Fibroblast of skin of abdomen (primary cell): ENCODE data around the gene FRMD4B.

Experiments
- DNase-seq: peaks from one replicate; pipeline ENCODE4 v3.0.0-alpha.2; 2013

The FRMD4B gene

DNA sequence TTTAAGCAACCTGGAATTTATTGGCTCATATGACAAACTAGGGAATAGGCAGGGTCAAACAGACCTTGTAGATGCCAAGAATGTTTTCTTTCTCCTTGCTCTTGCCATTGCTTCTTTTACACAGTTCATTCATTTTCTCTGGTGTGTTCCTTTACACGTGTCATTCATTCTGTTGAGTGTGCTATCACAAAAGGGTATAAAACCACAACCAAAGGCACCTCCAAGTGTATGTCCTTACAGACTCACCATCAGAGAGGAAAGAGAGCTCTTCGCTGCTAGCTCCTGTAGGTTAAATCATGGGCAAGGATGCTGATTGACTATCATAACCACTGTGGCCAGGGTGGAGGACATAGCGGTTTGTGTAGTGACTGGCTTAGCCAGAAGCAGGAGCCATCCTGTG, 19.2 kb upstream of the FRMD4B start:
- no peak for DNase-seq

GRCh38 chr3:69403454-69403853, 17.6 kb upstream of the FRMD4B start:
- no peak for DNase-seq

- DNase-seq: no peak
These were observed 14.8 kb upstream of the FRMD4B start for GRCh38 chr3:69400683-69401082.

DNA sequence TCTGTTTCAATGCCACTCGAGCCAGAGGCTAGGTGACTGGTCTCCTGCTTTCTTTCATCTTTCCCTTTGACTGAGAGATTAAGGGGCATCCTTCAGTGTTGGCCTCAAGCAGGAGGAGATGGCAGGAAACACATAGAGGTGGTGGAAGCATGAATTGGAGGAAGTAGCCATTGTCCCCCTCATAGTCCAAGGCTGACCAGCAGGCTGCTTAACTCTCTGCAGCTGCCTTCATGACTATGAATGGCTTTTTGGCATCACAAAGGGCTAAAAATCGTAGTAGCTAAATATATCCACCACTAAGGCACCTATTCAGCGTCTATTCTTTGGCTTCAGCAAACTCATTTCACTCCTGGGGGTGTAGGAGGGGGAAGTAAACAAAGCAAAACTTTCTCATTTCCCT, 7.0 kb upstream of the FRMD4B start:
- no peak for DNase-seq

DNA sequence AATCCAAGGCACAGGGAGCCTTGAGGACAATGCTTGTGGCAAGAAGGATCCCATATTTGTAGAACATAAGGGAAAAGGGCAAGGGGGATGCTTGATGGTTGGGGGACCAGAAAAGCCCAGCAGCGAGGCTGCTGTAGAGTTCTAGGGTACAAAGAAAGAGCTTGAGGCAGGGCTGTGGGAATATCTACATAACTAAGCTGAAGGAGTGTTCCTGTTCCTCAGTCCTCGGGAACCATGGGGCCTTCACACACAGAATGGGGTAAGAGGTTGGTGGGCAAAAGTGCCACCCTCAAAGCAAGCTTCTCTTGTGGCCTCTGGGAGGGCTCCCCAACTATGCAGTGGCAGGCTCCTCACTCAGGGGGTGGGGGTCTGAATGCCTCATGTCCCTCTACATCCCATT, 6.5 kb upstream of the FRMD4B start:
- no peak for DNase-seq

GRCh38 chr3:69391554-69391953, 5.7 kb upstream of the FRMD4B start:
- no peak for DNase-seq

GRCh38 chr3:69390771-69391170, 4.9 kb upstream of the FRMD4B start:
- DNase-seq: no peak

DNA sequence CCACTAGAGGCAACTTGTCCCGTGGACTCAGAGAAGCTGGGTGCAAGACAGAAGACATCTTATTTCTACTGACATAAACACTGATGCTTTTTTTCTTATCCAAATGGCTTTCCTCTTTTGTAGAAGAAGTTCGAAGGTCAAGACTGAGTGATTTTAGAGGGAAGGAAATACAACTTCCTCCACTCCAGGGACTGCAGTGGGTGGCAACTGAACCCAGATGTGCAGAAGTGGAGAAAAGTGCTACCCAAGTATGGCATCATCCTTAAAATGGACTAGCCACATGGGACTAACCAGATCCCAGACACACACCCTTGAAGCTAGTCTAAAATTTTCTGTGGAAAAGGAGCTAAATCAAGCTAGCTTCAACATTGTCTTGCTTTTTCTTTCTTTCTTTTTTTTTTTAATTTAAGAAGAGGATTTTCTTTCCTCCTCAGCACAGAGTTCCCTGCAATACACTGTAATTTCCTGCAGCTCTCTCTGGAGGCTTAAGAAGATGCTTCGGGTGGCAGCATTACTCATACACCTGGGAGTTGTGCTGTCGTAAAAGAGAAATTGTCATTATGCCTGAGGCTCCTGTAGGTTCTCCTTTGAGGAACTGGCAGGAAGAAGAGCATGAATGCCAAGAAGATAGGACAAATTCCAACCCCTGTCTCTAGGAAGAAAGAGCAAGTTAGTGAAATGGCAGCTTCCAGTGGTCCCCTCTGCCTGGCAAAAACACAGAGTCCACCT, 3.8 kb upstream of the FRMD4B start:
- DNase-seq: no peak

DNA sequence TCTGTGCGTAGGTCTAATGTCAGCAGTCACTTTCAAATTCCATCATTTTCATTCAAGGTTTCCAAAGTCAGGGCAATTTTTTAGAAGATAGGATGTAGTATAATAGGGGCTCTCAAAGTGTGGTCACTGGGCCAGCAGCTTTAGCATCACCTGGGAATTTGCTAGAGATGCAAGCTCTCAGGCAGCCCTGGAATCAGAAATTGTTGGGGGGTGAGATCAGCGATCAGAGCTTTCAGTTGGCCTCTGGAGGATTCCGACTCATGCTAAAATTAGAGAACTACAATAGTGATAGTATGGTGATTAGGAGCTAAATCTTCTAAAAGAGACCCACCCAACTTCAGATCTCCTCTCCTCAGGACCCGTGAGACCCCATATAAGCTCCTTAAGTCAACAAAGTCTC, 2.4 kb upstream of the FRMD4B start:
- DNase-seq: no peak

- DNase-seq: no peak
These were observed 883 bp upstream of the FRMD4B start for GRCh38 chr3:69386556-69387385.

DNA sequence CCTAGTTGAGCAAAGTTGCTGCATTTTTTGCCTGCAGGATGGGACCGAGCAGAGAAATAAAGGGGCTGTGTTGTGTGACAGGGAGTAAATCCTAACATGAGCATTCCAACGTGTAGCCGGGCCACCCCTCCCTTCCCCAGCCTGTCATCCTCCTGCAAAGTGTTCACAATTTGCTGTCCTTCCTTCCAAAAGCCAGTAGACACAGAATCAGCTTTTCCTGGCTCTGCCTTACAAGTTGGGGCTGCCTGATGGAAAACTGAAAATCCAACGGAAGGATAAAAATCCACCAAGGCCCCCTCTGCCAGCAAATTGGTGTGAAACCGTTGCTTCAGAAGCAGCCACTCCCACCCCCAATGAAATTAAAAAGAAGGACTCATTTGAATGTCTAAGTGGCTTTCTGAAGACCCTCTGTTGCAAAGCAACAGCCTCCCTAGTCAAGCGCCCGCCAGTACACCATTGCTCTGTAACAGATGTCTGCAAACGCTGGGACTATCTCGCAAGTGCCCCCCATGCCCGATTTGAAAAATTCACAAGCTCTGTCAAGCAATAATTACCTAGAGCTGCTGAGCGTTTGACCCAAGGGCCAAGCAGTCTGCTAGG, 665 bp downstream of the FRMD4B start:
- no peak for DNase-seq

GRCh38 chr3:69384326-69384725, 1.6 kb downstream of the FRMD4B start:
- no peak for DNase-seq

DNA sequence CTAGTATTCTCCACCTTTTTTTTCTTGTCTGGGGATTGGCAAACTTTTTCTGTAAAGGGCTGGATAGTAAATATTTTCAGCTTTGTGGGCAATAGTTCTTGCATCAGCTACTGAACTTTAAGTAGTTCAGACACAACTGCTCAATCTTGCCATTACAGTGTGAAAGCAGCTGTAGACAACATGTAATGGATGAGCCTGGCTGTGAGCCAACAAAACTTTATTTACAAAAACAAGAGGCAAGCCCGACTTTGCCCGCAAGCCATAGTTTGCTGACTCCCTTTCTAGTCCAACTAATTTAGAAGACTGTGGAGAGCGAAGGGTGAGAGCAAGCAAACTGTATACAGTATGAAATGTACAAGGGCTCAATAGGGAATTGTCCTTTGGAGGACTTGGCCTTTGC, 6.2 kb downstream of the FRMD4B start:
- no peak for DNase-seq

- no peak for DNase-seq
These were observed 7.6 kb downstream of the FRMD4B start for GRCh38 chr3:69378112-69378802.

DNA sequence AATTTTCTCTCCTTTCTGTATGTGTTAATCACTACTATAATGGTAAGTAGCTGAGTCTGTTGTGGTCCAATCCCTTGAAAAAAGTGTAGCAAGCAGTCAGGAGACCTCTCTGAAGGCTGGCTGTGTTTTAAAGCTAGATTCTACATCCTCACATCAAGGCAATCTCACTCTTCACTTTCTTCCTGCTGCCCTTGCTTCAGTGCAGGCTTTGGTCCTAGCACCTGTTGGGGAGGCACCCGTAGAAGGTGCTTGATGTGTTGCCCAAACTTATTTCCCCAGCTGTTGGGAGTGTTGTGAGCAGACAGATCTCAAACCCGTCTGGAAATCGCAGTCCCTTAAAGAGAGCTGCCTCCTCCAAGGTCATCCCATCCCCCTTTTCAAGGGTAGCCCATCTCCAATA, 8.6 kb downstream of the FRMD4B start:
- no peak for DNase-seq

- DNase-seq: no peak
These were observed 9.2 kb downstream of the FRMD4B start for GRCh38 chr3:69376731-69377130.

DNA sequence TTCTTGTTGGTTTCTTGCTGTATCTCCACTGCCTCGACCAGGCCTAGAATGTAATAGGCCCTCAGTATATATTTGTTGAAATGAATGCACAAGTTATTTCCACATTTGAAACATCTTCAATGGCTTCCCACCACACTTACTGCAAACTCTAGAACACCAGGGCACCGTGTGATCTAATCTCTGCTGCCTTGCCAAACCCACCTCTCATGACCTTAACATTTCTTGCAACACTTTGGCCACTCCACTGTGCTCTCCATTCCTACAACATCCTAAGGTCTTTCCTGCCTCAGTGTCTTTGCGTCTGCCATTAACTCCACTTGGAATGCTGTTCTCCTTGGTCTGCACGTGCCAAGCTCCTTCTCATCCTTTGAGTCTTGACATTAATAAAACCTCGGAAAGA, 14.1 kb downstream of the FRMD4B start:
- DNase-seq: no peak

DNA sequence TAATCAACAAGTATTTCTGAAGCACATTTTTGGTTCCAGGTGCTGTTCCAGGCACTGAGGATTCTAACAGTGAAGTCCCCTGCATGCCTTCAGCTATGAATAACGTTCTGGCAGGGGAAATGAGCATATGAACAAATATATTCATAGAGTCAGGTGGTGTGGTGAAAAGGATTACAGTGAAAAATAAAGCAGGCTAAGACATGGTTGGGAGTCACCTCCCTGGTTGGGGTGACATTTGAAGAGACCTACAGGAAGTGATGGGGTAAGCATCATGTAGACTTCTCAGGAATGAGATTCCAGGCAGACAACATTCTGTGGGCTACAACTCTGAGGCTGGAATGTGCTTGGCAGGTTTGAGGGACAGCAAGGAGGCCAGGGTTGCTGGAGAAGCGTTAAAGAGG, 15.0 kb downstream of the FRMD4B start:
- DNase-seq: peak; percentile 36

- DNase-seq: no peak
These were observed 15.6 kb downstream of the FRMD4B start for GRCh38 chr3:69370156-69370883.

DNA sequence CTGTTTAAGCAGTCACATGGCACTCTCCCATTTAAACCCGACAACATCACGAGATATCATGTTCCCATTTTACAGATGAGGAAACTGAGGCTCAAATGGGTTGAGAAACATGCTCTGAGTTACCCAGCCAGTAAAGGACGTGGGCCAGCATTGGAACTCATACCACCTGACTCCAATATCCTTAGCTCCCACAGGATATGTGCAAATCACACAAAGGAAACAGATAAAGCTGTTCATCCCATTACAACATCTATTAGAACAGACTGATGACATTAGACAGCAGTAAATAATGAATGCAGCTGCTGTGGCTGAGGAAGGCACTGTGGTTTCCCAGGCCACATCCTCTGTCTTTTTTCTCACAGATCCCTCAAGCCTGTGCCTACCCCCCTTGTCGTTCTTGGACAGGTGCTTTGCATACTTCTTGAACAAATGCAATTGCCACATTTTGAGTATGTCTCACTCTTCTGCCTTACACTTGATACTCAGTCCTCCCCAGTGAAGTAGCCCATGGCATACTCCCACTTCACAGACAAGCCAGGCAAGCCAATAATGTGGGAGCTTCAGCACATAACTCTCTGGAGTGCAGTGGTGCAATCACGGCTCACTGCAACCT, 17.7 kb downstream of the FRMD4B start:
- DNase-seq: no peak

DNA sequence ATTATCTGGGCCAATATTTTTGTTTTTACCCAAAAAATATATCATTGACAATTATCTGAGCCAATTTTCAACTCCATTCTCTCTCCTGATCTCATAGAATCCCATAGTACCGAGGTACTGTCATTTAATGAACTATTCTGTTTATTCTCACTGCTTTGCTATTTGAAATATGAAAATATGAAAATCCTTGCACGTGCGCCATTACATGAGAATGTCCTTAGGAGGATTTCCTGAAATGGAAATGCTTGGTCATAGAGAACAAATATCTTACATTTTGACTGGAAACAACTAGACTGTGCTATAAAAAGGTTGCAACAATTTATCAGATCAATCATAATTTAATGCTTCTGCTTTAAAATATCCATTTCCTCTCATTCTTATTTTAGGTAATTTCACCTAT, 18.3 kb downstream of the FRMD4B start:
- no peak for DNase-seq

- no peak for DNase-seq
These were observed 21.5 kb downstream of the FRMD4B start for GRCh38 chr3:69364354-69364753.
